HEK293 (cell line): ENCODE results near the gene SPNS2.
A peak's percentile ranks its signal among the peaks of the same experiment; 100 is the strongest.

Experiments
- CTCF ChIA-PET: fragments of 350-600 bp; formaldehyde crosslinking; extraction: SDS; loops from one replicate; lab custom pipeline; 2021; ENCODE audit warnings: antibody characterized with exemption; lab: Yijun Ruan, JAX
- POLR2A ChIA-PET: fragments of 300-600 bp; formaldehyde crosslinking; extraction: SDS; loops from one replicate; lab custom pipeline; 2020; ENCODE audit warnings: antibody characterized with exemption, inconsistent platforms; lab: Yijun Ruan, JAX
- H3K27ac ChIP-seq: fragments of 200-500 bp; sonication (Bioruptor generic); 2 replicates; pipeline ENCODE4 v1.5.1; 2014; ENCODE audit warnings: low read depth, low read length, control low read depth, inconsistent platforms; ENCODE audit errors: extremely low read depth
- H3K36me3 ChIP-seq, 2 experiments: fragments of 200-500 bp in 1 of 2; sonication (Bioruptor generic) in 1 of 2; 1 replicate in 1 of 2; 2 replicates in 1 of 2; pipeline ENCODE4 v1.5.1; 2014 to 2017; ENCODE audit warnings: inconsistent platforms in 2 of 2, low read length in 2 of 2; ENCODE audit not compliant: control insufficient read depth in 2 of 2, insufficient read depth in 1 of 2
- H3K4me1 ChIP-seq: fragments of 200-500 bp; sonication (Bioruptor generic); 2 replicates; pipeline ENCODE4 v1.5.1; 2014; ENCODE audit warnings: mild to moderate bottlenecking, low read length, inconsistent platforms; ENCODE audit not compliant: control insufficient read depth, insufficient read depth
- H3K4me3 ChIP-seq: 2 replicates; pipeline ENCODE4 v1.5.1; 2011; ENCODE audit warnings: low read depth, mild to moderate bottlenecking, control low read depth, low read length, moderate library complexity
- H3K9me3 ChIP-seq: fragments of 200-500 bp; sonication (Bioruptor generic); 2 replicates; pipeline ENCODE4 v1.5.1; 2014; ENCODE audit warnings: low read depth, low read length, inconsistent platforms; ENCODE audit not compliant: control insufficient read depth, insufficient read depth
- EGR2 ChIP-seq: fragments of 450-650 bp; formaldehyde crosslinking; IDR thresholded peaks from 2 replicates; pipeline ENCODE4 v1.5.1; 2016; ENCODE audit warnings: low read depth, missing biosample characterization, missing genetic modification characterization
- IKZF3 ChIP-seq: fragments of 450-650 bp; IDR thresholded peaks from 2 replicates; pipeline ENCODE4 v1.5.0; 2018; ENCODE audit warnings: missing biosample characterization, mild to moderate bottlenecking, missing genetic modification characterization, moderate library complexity
- PRDM10 ChIP-seq: fragments of 450-650 bp; formaldehyde crosslinking; IDR thresholded peaks from 2 replicates; pipeline ENCODE4 v1.5.1; 2016; ENCODE audit warnings: missing biosample characterization, missing genetic modification characterization
- PRDM6 ChIP-seq: fragments of 450-650 bp; formaldehyde crosslinking; IDR thresholded peaks from 2 replicates; pipeline ENCODE4 v1.5.1; 2017; ENCODE audit warnings: missing biosample characterization, missing genetic modification characterization
- SCRT2 ChIP-seq: fragments of 450-650 bp; formaldehyde crosslinking; IDR thresholded peaks from 2 replicates; pipeline ENCODE4 v1.5.1; 2016; ENCODE audit warnings: missing biosample characterization, missing genetic modification characterization
- SP3 ChIP-seq: fragments of 450-650 bp; formaldehyde crosslinking; IDR thresholded peaks from 2 replicates; pipeline ENCODE4 v1.5.1; 2016; ENCODE audit warnings: missing biosample characterization, missing genetic modification characterization
- YY2 ChIP-seq: fragments of 450-650 bp; formaldehyde crosslinking; IDR thresholded peaks from 2 replicates; pipeline ENCODE4 v1.5.1; 2016; ENCODE audit warnings: missing biosample characterization, missing genetic modification characterization
- ZFP3 ChIP-seq: fragments of 450-650 bp; formaldehyde crosslinking; IDR thresholded peaks from 2 replicates; pipeline ENCODE4 v1.5.1; 2016; ENCODE audit warnings: low read depth, missing biosample characterization, missing genetic modification characterization
- ZIC2 ChIP-seq: fragments of 450-650 bp; formaldehyde crosslinking; IDR thresholded peaks from 2 replicates; pipeline ENCODE4 v1.5.1; 2016; ENCODE audit warnings: missing biosample characterization, missing genetic modification characterization
- ZNF169 ChIP-seq: fragments of 450-650 bp; formaldehyde crosslinking; IDR thresholded peaks from 2 replicates; pipeline ENCODE4 v1.5.1; 2016; ENCODE audit warnings: missing biosample characterization, missing genetic modification characterization
- ZNF26 ChIP-seq: fragments of 450-650 bp; formaldehyde crosslinking; IDR thresholded peaks from 2 replicates; pipeline ENCODE4 v1.5.1; 2016; ENCODE audit warnings: missing biosample characterization, missing genetic modification characterization
- ZNF302 ChIP-seq: fragments of 450-650 bp; formaldehyde crosslinking; IDR thresholded peaks from 2 replicates; pipeline ENCODE4 v1.5.1; 2016; ENCODE audit warnings: missing biosample characterization, missing genetic modification characterization, low read depth
- ZNF398 ChIP-seq: fragments of 450-650 bp; formaldehyde crosslinking; IDR thresholded peaks from 2 replicates; pipeline ENCODE4 v1.5.1; 2017; ENCODE audit warnings: missing biosample characterization, missing genetic modification characterization
- ZNF404 ChIP-seq: fragments of 450-650 bp; formaldehyde crosslinking; IDR thresholded peaks from 2 replicates; pipeline ENCODE4 v1.5.1; 2017; ENCODE audit warnings: missing biosample characterization, missing genetic modification characterization
- ZNF701 ChIP-seq: fragments of 450-650 bp; formaldehyde crosslinking; IDR thresholded peaks from 2 replicates; pipeline ENCODE4 v1.5.1; 2016; ENCODE audit warnings: missing biosample characterization, missing genetic modification characterization

SPNS2 gene

GRCh38 chr17:4488989-4489595 is 9.6 kb upstream of the SPNS2 start:
- POLR2A ChIA-PET: no interaction called here
- Histone ChIP-seq H3K36me3 (no peaks in the 10 kb centered on the region), H3K27ac (no peak overlapping the region), H3K4me3 (no peak overlapping the region), H3K9me3 (no peaks in the 10 kb centered on the region), H3K4me1 (no peaks in the 10 kb centered on the region)
- TF ChIP-seq SP3 (tag by site-specific recombination): no peak
- no peak for TF ChIP-seq ZNF169 (tag by site-specific recombination)
- no peak for TF ChIP-seq ZNF302 (tag by site-specific recombination)
- TF ChIP-seq IKZF3 (tag by site-specific recombination): no peak
- no peak for TF ChIP-seq EGR2 (tag by site-specific recombination)
- no peak for TF ChIP-seq YY2 (tag by site-specific recombination)
- TF ChIP-seq ZNF26 (tag by site-specific recombination): no peak
- TF ChIP-seq ZNF404 (tag by site-specific recombination): no peak
- peak; percentile 61 for TF ChIP-seq SCRT2
- no peak for TF ChIP-seq ZFP3 (tag by site-specific recombination)
- peak; percentile 96 for TF ChIP-seq ZIC2 (tag by site-specific recombination)
- TF ChIP-seq ZNF701 (tag by site-specific recombination): no peak
- CTCF ChIA-PET: interaction anchor here (1.3 kb wide), 1 partner anchor 78 kb away, joined by 5 read pairs; no protein-coding TSS in a partner anchor

GRCh38 chr17:4490109-4490591 is 8.5 kb upstream of the SPNS2 start:
- Histone ChIP-seq H3K27ac (no peak overlapping the region), H3K4me1 (no peaks in the 10 kb centered on the region), H3K36me3 (no peaks in the 10 kb centered on the region), H3K9me3 (no peaks in the 10 kb centered on the region), H3K4me3 (no peak overlapping the region)
- ChIA-PET POLR2A (no interaction called here), CTCF (interaction anchor here (1.3 kb wide), 1 partner anchor 77 kb away, joined by 5 read pairs; no protein-coding TSS in a partner anchor)
- TF ChIP-seq PRDM6: no peak
- peak; percentile 45; the same call in 1 of the 2 replicates for TF ChIP-seq ZNF398 (tag by site-specific recombination)
- 0 out of 2 replicates have a peak, but pooled peaks have one; percentile 19 for TF ChIP-seq PRDM10 (tag by site-specific recombination)
